SH-SY5Y (cell line): Measurements from ENCODE around the gene STMN1.

Experiments used
- GATA2 ChIP-seq: IDR thresholded peaks from 2 replicates; pipeline ENCODE4 v1.6.1; 2011; ENCODE audit warnings: mild to moderate bottlenecking, low read depth, low read length
- GATA3 ChIP-seq: IDR thresholded peaks from 2 replicates; pipeline ENCODE4 v1.6.1; 2011; ENCODE audit warnings: low read depth, mild to moderate bottlenecking, low read length, moderate library complexity

STMN1 gene

GRCh38 chr1:25907601-25908000 lies 1.4 kb upstream of the STMN1 start:
- TF ChIP-seq GATA2 (no peak), GATA3 (no peak)

GRCh38 chr1:25906644-25907300 lies 553 bp upstream of the STMN1 start:
- TF ChIP-seq GATA2, result no peak
- no peak for TF ChIP-seq GATA3

- TF ChIP-seq GATA3, result no peak
Measured at GRCh38 chr1:25904943-25905679, 1.1 kb downstream of the STMN1 start.

GRCh38 chr1:25903986-25904385 lies 2.2 kb downstream of the STMN1 start:
- no peak for TF ChIP-seq GATA3
- TF ChIP-seq GATA2, result no peak

GRCh38 chr1:25902462-25902861 lies 3.8 kb downstream of the STMN1 start:
- TF ChIP-seq GATA2 (no peak), GATA3 (no peak)

- no peak for TF ChIP-seq GATA2
- no peak for TF ChIP-seq GATA3
Measured at GRCh38 chr1:25900219-25900618, 6.0 kb downstream of the STMN1 start.

GRCh38 chr1:25899792-25900191 lies 6.4 kb downstream of the STMN1 start:
- no peak for TF ChIP-seq GATA2
- no peak for TF ChIP-seq GATA3

GRCh38 chr1:25898223-25899015 lies 7.8 kb downstream of the STMN1 start:
- TF ChIP-seq GATA2 (no peak), GATA3 (no peak)

GRCh38 chr1:25897754-25898153 lies 8.5 kb downstream of the STMN1 start:
- no peak for TF ChIP-seq GATA3
- TF ChIP-seq GATA2, result no peak

- no peak for TF ChIP-seq GATA3
Measured at GRCh38 chr1:25896266-25896665, 10.0 kb downstream of the STMN1 start.

- TF ChIP-seq GATA2 (peak; percentile 93), GATA3 (no peak; the same call in none of the 2 replicates)
Measured at GRCh38 chr1:25895365-25895990, 10.7 kb downstream of the STMN1 start.

- TF ChIP-seq GATA2 (no peak), GATA3 (no peak)
Measured at GRCh38 chr1:25893116-25893515, 13.1 kb downstream of the STMN1 start.

- no peak for TF ChIP-seq GATA2
- no peak for TF ChIP-seq GATA3
Measured at GRCh38 chr1:25891606-25892005, 14.6 kb downstream of the STMN1 start.
